Upper lobe of left lung (tissue), 4 donors: Measurements from ENCODE around the gene NECTIN2.

Source experiments
- EP300 ChIP-seq, 4 donors: sonication (generic); formaldehyde crosslinking; IDR thresholded peaks; one replicate each; pipeline ENCODE4 v1.5.1; 2017; ENCODE audit warnings: antibody characterized with exemption in 4 of 4, control low read depth in 2 of 4
- POLR2A ChIP-seq, 4 donors: fragments of 450-650 bp; IDR thresholded peaks; one replicate each; pipeline ENCODE4 v1.5.1; 2016 to 2017; ENCODE audit warnings: antibody characterized with exemption in 4 of 4, mild to moderate bottlenecking in 2 of 4
- POLR2AphosphoS5 ChIP-seq, 2 donors: sonication (generic); formaldehyde crosslinking; IDR thresholded peaks; one replicate each; pipeline ENCODE4 v1.5.1; 2017; ENCODE audit warnings: antibody characterized with exemption in 2 of 2
- TF ChIP-seq, protein P1 (sequence below), 6 experiments: fragments of 450-650 bp in 4 of 6; fragments of 200-600 bp in 2 of 6; sonication (generic) in 2 of 6; IDR thresholded peaks; one replicate each; pipeline ENCODE4 v1.5.1; 2016 to 2019; ENCODE audit warnings: antibody characterized with exemption in 6 of 6

DNA sequence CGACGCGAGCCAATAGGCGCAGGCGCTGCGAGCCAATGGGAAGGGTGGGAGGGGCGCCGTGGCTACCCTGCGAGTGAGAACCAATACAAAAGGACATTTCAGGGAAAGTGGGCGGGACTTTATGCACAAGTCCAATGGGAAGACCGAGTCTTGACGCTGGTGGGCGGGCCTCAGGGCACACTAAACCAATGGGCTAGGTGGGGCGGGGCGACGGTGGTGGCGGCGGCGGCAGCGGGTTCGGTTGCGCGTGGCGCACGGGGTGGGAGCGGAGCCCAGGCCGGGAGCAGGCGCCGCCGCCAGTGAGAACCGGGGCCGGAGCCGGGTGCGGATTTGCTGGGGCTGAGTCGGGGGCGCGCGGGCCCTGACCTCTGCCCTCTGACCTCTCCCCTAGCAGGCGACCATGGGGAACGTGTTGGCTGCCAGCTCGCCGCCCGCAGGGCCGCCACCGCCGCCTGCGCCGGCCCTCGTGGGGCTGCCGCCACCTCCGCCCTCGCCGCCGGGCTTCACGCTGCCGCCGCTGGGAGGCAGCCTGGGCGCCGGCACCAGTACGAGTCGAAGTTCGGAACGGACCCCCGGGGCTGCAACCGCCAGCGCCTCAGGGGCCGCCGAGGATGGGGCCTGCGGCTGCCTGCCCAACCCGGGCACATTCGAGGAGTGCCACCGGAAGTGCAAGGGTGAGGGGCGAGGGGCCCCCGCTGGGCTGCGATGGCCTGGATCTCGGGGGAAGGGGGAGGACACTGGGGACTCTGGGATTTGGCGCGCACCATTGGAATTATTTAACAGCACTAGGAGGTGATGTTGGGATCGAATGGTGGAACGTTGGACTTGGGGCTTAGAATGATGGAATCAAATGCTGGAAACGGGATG lies 45.2 kb downstream of the NECTIN2 start, which contains the start of gene TOMM40:
- TF ChIP-seq POLR2A (IDR thresholded peaks at IDR 0.05) (peak in 2 of 4 donors; percentile 45 to 76), EP300 (IDR thresholded peaks at IDR 0.05) (no peak), POLR2AphosphoS5 (IDR thresholded peaks at IDR 0.05) (peak; percentile 5 to 8)
- TF ChIP-seq, protein P1, sequence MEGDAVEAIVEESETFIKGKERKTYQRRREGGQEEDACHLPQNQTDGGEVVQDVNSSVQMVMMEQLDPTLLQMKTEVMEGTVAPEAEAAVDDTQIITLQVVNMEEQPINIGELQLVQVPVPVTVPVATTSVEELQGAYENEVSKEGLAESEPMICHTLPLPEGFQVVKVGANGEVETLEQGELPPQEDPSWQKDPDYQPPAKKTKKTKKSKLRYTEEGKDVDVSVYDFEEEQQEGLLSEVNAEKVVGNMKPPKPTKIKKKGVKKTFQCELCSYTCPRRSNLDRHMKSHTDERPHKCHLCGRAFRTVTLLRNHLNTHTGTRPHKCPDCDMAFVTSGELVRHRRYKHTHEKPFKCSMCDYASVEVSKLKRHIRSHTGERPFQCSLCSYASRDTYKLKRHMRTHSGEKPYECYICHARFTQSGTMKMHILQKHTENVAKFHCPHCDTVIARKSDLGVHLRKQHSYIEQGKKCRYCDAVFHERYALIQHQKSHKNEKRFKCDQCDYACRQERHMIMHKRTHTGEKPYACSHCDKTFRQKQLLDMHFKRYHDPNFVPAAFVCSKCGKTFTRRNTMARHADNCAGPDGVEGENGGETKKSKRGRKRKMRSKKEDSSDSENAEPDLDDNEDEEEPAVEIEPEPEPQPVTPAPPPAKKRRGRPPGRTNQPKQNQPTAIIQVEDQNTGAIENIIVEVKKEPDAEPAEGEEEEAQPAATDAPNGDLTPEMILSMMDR (IDR thresholded peaks at IDR 0.05) = peak in 3 of 6 experiments; percentile 14 to 63 (median 35)
